Measurements from ENCODE around the gene CCDC120. TPM values are rescaled to one million over a fixed set of nuclear protein-coding genes. Genes with fewer than 3 reads are reported as not detected.

CCDC120 gene
- total RNA-seq, 4 donors from 2014 or later, result 36.6 to 43.3 (median 38.1) TPM

- no peak overlapping the region for H3K27ac ChIP-seq
- TF ChIP-seq POLR2A (IDR thresholded peaks at IDR 0.05), result no peak
- TF ChIP-seq CTCF (IDR thresholded peaks at IDR 0.05), result no peak
- no peak for TF ChIP-seq EP300 (IDR thresholded peaks at IDR 0.05)
- no peak for TF ChIP-seq POLR2AphosphoS5 (IDR thresholded peaks at IDR 0.05)
- no peaks in the 10 kb centered on the region for H3K27me3 ChIP-seq
- DNase-seq (ENCODE audit: low spot score in 2 of 2), result no peak
- H3K36me3 ChIP-seq, result no peaks in the 10 kb centered on the region
- no peaks in the 10 kb centered on the region for H3K9me3 ChIP-seq
- H3K4me1 ChIP-seq, result no peaks in the 10 kb centered on the region
- 77% methylated on average over 9 of the region's 9 CpGs for WGBS
- H3K4me3 ChIP-seq, result no peak overlapping the region
Observed at GRCh38 chrX:49102190-49102589, 43.4 kb downstream of the CCDC120 start.

GRCh38 chrX:49103637-49104036 lies 44.8 kb downstream of the CCDC120 start:
- Histone ChIP-seq H3K4me1 (no peaks in the 10 kb centered on the region), H3K9me3 (no peaks in the 10 kb centered on the region), H3K36me3 (no peaks in the 10 kb centered on the region), H3K4me3 (no peak overlapping the region), H3K27ac (no peak overlapping the region), H3K27me3 (no peaks in the 10 kb centered on the region)
- TF ChIP-seq EP300 (IDR thresholded peaks at IDR 0.05), result no peak
- no peak for TF ChIP-seq POLR2AphosphoS5 (IDR thresholded peaks at IDR 0.05)
- TF ChIP-seq CTCF (IDR thresholded peaks at IDR 0.05), result no peak
- TF ChIP-seq POLR2A (IDR thresholded peaks at IDR 0.05), result no peak
- DNase-seq (ENCODE audit: low spot score in 2 of 2), result no peak
- 64% methylated on average over 3 of the region's 3 CpGs for WGBS

GRCh38 chrX:49106296-49106695 lies 47.5 kb downstream of the CCDC120 start:
- no peaks in the 10 kb centered on the region for H3K4me1 ChIP-seq
- H3K27ac ChIP-seq, result no peak overlapping the region
- peaks cover 6% of the 10 kb centered on the region for H3K36me3 ChIP-seq
- no peaks in the 10 kb centered on the region for H3K27me3 ChIP-seq
- WGBS, result 90% methylated on average over 3 of the region's 4 CpGs
- no peaks in the 10 kb centered on the region for H3K9me3 ChIP-seq
- TF ChIP-seq POLR2A (IDR thresholded peaks at IDR 0.05) (no peak), EP300 (IDR thresholded peaks at IDR 0.05) (no peak), POLR2AphosphoS5 (IDR thresholded peaks at IDR 0.05) (no peak), CTCF (IDR thresholded peaks at IDR 0.05) (no peak)
- H3K4me3 ChIP-seq, result no peak overlapping the region
- no peak for DNase-seq (ENCODE audit: low spot score in 2 of 2)

- Histone ChIP-seq H3K27ac (no peak overlapping the region), H3K36me3 (peaks cover 7% of the 10 kb centered on the region), H3K4me3 (no peak overlapping the region), H3K9me3 (no peaks in the 10 kb centered on the region), H3K27me3 (no peaks in the 10 kb centered on the region), H3K4me1 (no peaks in the 10 kb centered on the region)
- TF ChIP-seq CTCF (IDR thresholded peaks at IDR 0.05) (peak in 1 of 2 donors; percentile 31), EP300 (IDR thresholded peaks at IDR 0.05) (no peak), POLR2AphosphoS5 (IDR thresholded peaks at IDR 0.05) (no peak), POLR2A (IDR thresholded peaks at IDR 0.05) (no peak)
- WGBS, result 47% methylated on average over 7 of the region's 7 CpGs
- no peak for DNase-seq (ENCODE audit: low spot score in 2 of 2)
Observed at GRCh38 chrX:49106930-49107329, 48.1 kb downstream of the CCDC120 start.

GRCh38 chrX:49108641-49109040 lies 49.8 kb downstream of the CCDC120 start:
- no peak for DNase-seq (ENCODE audit: low spot score in 2 of 2)
- TF ChIP-seq POLR2A (IDR thresholded peaks at IDR 0.05), result no peak
- no peak for TF ChIP-seq EP300 (IDR thresholded peaks at IDR 0.05)
- no peak for TF ChIP-seq CTCF (IDR thresholded peaks at IDR 0.05)
- TF ChIP-seq POLR2AphosphoS5 (IDR thresholded peaks at IDR 0.05), result no peak
- H3K4me1 ChIP-seq, result no peaks in the 10 kb centered on the region

More at GRCh38 chrX:49108641-49109040, 49.8 kb downstream of the CCDC120 start:
- Histone ChIP-seq H3K27me3 (no peaks in the 10 kb centered on the region), H3K9me3 (no peaks in the 10 kb centered on the region), H3K27ac (no peak overlapping the region), H3K4me3 (no peak overlapping the region), H3K36me3 (peaks cover 24% of the 10 kb centered on the region)
- WGBS, result 71% methylated on average over 2 of the region's 2 CpGs

All from suprapubic skin (tissue), 4 donors.